Adrenal gland (tissue), 5 donors: ENCODE data around the gene DST.

Experiments used
- CTCF ChIP-seq, 6 experiments: fragments of 450-650 bp in 4 of 6; fragments of 200-600 bp in 2 of 6; sonication (generic) in 1 of 6; IDR thresholded peaks; 1 replicate in 5 of 6; 2 replicates in 1 of 6; pipeline versions ENCODE4 v1.5.1 to v1.8.0; 2016 to 2021; ENCODE audit warnings: antibody characterized with exemption in 6 of 6, mild to moderate bottlenecking in 2 of 6, moderate library complexity in 1 of 6
- POLR2A ChIP-seq, 2 donors: fragments of 450-650 bp; IDR thresholded peaks; one replicate each; pipeline ENCODE4 v1.6.1; 2017; ENCODE audit warnings: antibody characterized with exemption in 2 of 2, mild to moderate bottlenecking in 2 of 2, moderate library complexity in 1 of 2
- donor health status: DM: no; HTN: no; CAD: no.

- TF ChIP-seq POLR2A (IDR thresholded peaks at IDR 0.05) (no peak), CTCF (IDR thresholded peaks at IDR 0.05) (no peak)
Measured at GRCh38 chr6:56655249-56655648, 12.6 kb upstream of the DST start.
